Tibial nerve (tissue), 4 donors: ENCODE data around the gene EGFR.

ENCODE experiments used
- EP300 ChIP-seq, 2 donors: sonication (generic); formaldehyde crosslinking; IDR thresholded peaks; one replicate each; pipeline ENCODE4 v1.6.1; 2017; ENCODE audit warnings: antibody characterized with exemption in 2 of 2, mild to moderate bottlenecking in 1 of 2
- POLR2A ChIP-seq, 2 donors: fragments of 450-650 bp; IDR thresholded peaks; one replicate each; pipeline ENCODE4 v1.6.1; 2017; ENCODE audit warnings: antibody characterized with exemption in 2 of 2, mild to moderate bottlenecking in 2 of 2, moderate library complexity in 2 of 2
- TF ChIP-seq, protein P1 (sequence below), 5 experiments: fragments of 200-600 bp in 3 of 5; fragments of 450-650 bp in 2 of 5; sonication (generic) in 3 of 5; IDR thresholded peaks; one replicate each; pipeline ENCODE4 v1.5.1; 2016 to 2019; ENCODE audit warnings: antibody characterized with exemption in 5 of 5, mild to moderate bottlenecking in 3 of 5, moderate library complexity in 2 of 5

DNA sequence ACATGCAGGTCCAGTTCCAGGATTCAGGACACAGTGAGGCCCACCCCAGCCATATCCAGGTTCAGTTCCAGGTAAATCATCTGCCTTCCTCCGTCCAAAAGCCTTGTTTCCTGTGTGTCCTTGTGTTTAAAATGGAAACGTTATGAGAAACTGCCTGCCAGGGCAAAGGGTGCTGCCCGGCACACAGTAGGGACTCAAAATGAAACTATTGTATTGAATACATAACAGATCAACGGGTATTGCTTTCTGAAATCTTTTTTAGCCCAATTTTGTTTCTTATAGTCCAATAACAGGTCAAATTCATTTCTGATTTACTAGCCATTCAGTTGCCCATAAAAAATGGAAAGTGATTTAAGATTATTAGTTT, 115.5 kb downstream of the EGFR start:
- TF ChIP-seq, protein P1, sequence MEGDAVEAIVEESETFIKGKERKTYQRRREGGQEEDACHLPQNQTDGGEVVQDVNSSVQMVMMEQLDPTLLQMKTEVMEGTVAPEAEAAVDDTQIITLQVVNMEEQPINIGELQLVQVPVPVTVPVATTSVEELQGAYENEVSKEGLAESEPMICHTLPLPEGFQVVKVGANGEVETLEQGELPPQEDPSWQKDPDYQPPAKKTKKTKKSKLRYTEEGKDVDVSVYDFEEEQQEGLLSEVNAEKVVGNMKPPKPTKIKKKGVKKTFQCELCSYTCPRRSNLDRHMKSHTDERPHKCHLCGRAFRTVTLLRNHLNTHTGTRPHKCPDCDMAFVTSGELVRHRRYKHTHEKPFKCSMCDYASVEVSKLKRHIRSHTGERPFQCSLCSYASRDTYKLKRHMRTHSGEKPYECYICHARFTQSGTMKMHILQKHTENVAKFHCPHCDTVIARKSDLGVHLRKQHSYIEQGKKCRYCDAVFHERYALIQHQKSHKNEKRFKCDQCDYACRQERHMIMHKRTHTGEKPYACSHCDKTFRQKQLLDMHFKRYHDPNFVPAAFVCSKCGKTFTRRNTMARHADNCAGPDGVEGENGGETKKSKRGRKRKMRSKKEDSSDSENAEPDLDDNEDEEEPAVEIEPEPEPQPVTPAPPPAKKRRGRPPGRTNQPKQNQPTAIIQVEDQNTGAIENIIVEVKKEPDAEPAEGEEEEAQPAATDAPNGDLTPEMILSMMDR (IDR thresholded peaks at IDR 0.05): no peak
- TF ChIP-seq EP300 (IDR thresholded peaks at IDR 0.05): no peak
- TF ChIP-seq POLR2A (IDR thresholded peaks at IDR 0.05): no peak
